GM21360 (cell line): ENCODE data around the gene LIMS2.

ENCODE experiments used
- ATAC-seq: cut with Tn5 transposase; IDR thresholded peaks from one replicate; pipeline ENCODE4 v1.9.1; 2021; ENCODE audit warnings: mild to moderate bottlenecking, moderate library complexity; ENCODE audit not compliant: unreplicated experiment

LIMS2 gene

GRCh38 chr2:127701193-127701650 is 25.9 kb upstream of the LIMS2 start, which contains the start of gene SFT2D3:
Gene SFT2D3 (plus strand): TSS chr2:127701497. CDS start chr2:127701529, 32 bp downstream.
- ATAC-seq: peak; percentile 58

- peak; percentile 59 for ATAC-seq
Observed at GRCh38 chr2:127700527-127701192, 25.3 kb upstream of the LIMS2 start.

- no peak for ATAC-seq
Observed at GRCh38 chr2:127698553-127699355, 23.4 kb upstream of the LIMS2 start.

GRCh38 chr2:127697482-127698180 is 22.3 kb upstream of the LIMS2 start:
- ATAC-seq: no peak

GRCh38 chr2:127695491-127696472 is 20.5 kb upstream of the LIMS2 start:
- no peak for ATAC-seq

GRCh38 chr2:127694986-127695385 is 19.7 kb upstream of the LIMS2 start:
- no peak for ATAC-seq

- ATAC-seq: no peak
Observed at GRCh38 chr2:127690696-127691095, 15.4 kb upstream of the LIMS2 start.

- no peak for ATAC-seq
Observed at GRCh38 chr2:127688405-127688804, 13.1 kb upstream of the LIMS2 start.

- no peak for ATAC-seq
Observed at GRCh38 chr2:127685410-127686080, 10.2 kb upstream of the LIMS2 start.

GRCh38 chr2:127683757-127684156 is 8.4 kb upstream of the LIMS2 start:
- ATAC-seq: no peak

- ATAC-seq: no peak
Observed at GRCh38 chr2:127683056-127683455, 7.7 kb upstream of the LIMS2 start.

- ATAC-seq: no peak
Observed at GRCh38 chr2:127681976-127682857, 6.9 kb upstream of the LIMS2 start.

GRCh38 chr2:127681288-127681804 is 6.0 kb upstream of the LIMS2 start:
- no peak for ATAC-seq

- ATAC-seq: no peak
Observed at GRCh38 chr2:127680706-127681287, 5.5 kb upstream of the LIMS2 start.

- ATAC-seq: no peak
Observed at GRCh38 chr2:127679680-127680361, 4.5 kb upstream of the LIMS2 start.

- ATAC-seq: no peak
Observed at GRCh38 chr2:127678991-127679390, 3.7 kb upstream of the LIMS2 start.

- ATAC-seq: no peak
Observed at GRCh38 chr2:127678531-127678930, 3.2 kb upstream of the LIMS2 start.

GRCh38 chr2:127676906-127677305 is 1.6 kb upstream of the LIMS2 start:
- no peak for ATAC-seq
